Mesodermal cell (in vitro differentiated cells): Measurements from ENCODE around the gene USP15.

ENCODE experiments used
- H3K27ac ChIP-seq: 2 replicates; pipeline ENCODE4 v1.7.0; 2013; ENCODE audit warnings: mild to moderate bottlenecking, low read depth, low read length, moderate library complexity; ENCODE audit not compliant: severe bottlenecking
- H3K36me3 ChIP-seq: 2 replicates; pipeline ENCODE4 v1.7.1; 2013; ENCODE audit warnings: mild to moderate bottlenecking, low read length, moderate library complexity; ENCODE audit not compliant: control insufficient read depth, insufficient read depth
- H3K4me1 ChIP-seq: one replicate; pipeline ENCODE4 v1.7.1; 2013; ENCODE audit warnings: mild to moderate bottlenecking, low read length; ENCODE audit not compliant: insufficient read depth, control insufficient read depth, poor library complexity, severe bottlenecking
- H3K4me3 ChIP-seq: 2 replicates; pipeline ENCODE4 v1.7.0; 2013; ENCODE audit warnings: low read length, control low read depth, mild to moderate bottlenecking; ENCODE audit not compliant: insufficient read depth, poor library complexity, severe bottlenecking; ENCODE audit errors: extremely low read depth
- H3K9me3 ChIP-seq: 2 replicates; pipeline ENCODE4 v1.7.1; 2013; ENCODE audit warnings: mild to moderate bottlenecking, low read length, moderate library complexity; ENCODE audit not compliant: control insufficient read depth
- WGBS, 2 experiments: methylation state at CpG; one replicate each; pipeline ENCODE4 v1.1.5; 2013; ENCODE audit warnings: missing lambda C conversion rate in 2 of 2; ENCODE audit not compliant: insufficient coverage in 2 of 2; 5-methylcytosine and 5-hydroxymethylcytosine counted together

USP15 gene

GRCh38 chr12:62407587-62407986 lies 147.4 kb downstream of the USP15 start:
- Histone ChIP-seq H3K4me3 (no peak overlapping the region), H3K9me3 (no peaks in the 10 kb centered on the region), H3K27ac (no peak overlapping the region), H3K4me1 (no peaks in the 10 kb centered on the region), H3K36me3 (peaks cover 15% of the 10 kb centered on the region)
- no CpG with 5 or more reads among the region's 1 CpG for WGBS, 2 experiments

- 86 to 100% methylated on average over 1 of the region's 3 CpGs for WGBS, 2 experiments
- no peaks in the 10 kb centered on the region for H3K4me1 ChIP-seq
- peaks cover 8% of the 10 kb centered on the region for H3K36me3 ChIP-seq
- H3K27ac ChIP-seq, result no peak overlapping the region
- H3K9me3 ChIP-seq, result no peaks in the 10 kb centered on the region
- no peak overlapping the region for H3K4me3 ChIP-seq
Measured at GRCh38 chr12:62409068-62409467, 148.9 kb downstream of the USP15 start.

GRCh38 chr12:62414180-62414579 lies 154.0 kb downstream of the USP15 start:
- Histone ChIP-seq H3K4me3 (no peak overlapping the region), H3K36me3 (no peaks in the 10 kb centered on the region), H3K4me1 (no peaks in the 10 kb centered on the region), H3K9me3 (no peaks in the 10 kb centered on the region), H3K27ac (no peak overlapping the region)
- 87 to 100% methylated on average over 2 of the region's 2 CpGs for WGBS, 2 experiments

GRCh38 chr12:62426089-62426488 lies 165.9 kb downstream of the USP15 start:
- Histone ChIP-seq H3K9me3 (no peaks in the 10 kb centered on the region), H3K4me3 (no peak overlapping the region), H3K36me3 (no peaks in the 10 kb centered on the region), H3K27ac (no peak overlapping the region), H3K4me1 (no peaks in the 10 kb centered on the region)
- whole genome bisulfite sequencing, 2 experiments, result 86% methylated on average over 2 of the region's 3 CpGs; no CpG with 5 or more reads in 1 of the 2 experiments

GRCh38 chr12:62429457-62429856 lies 169.3 kb downstream of the USP15 start:
- Histone ChIP-seq H3K36me3 (no peaks in the 10 kb centered on the region), H3K27ac (no peak overlapping the region), H3K9me3 (no peaks in the 10 kb centered on the region), H3K4me3 (no peak overlapping the region), H3K4me1 (no peaks in the 10 kb centered on the region)

- Histone ChIP-seq H3K9me3 (no peaks in the 10 kb centered on the region), H3K4me3 (peak overlapping the region; percentile 28), H3K4me1 (no peaks in the 10 kb centered on the region), H3K27ac (no peak overlapping the region), H3K36me3 (no peaks in the 10 kb centered on the region)
- WGBS, 2 experiments, result 48 to 53% methylated on average over 5 to 8 of the region's 16 CpGs
Measured at GRCh38 chr12:62434494-62435302, 174.5 kb downstream of the USP15 start.

- Histone ChIP-seq H3K36me3 (no peaks in the 10 kb centered on the region), H3K27ac (no peak overlapping the region), H3K4me3 (peak overlapping the region; percentile 28), H3K9me3 (no peaks in the 10 kb centered on the region), H3K4me1 (no peaks in the 10 kb centered on the region)
- WGBS, 2 experiments, result 8% methylated on average over 23 to 24 of the region's 29 CpGs
Measured at GRCh38 chr12:62435303-62436163, 175.3 kb downstream of the USP15 start.

- no peaks in the 10 kb centered on the region for H3K36me3 ChIP-seq
- no peaks in the 10 kb centered on the region for H3K4me1 ChIP-seq
- H3K9me3 ChIP-seq, result peaks cover 5% of the 10 kb centered on the region
- 92 to 93% methylated on average over 7 to 12 of the region's 12 CpGs for WGBS, 2 experiments
- no peak overlapping the region for H3K27ac ChIP-seq
- no peak overlapping the region for H3K4me3 ChIP-seq
Measured at GRCh38 chr12:62436164-62436503, 175.9 kb downstream of the USP15 start.

GRCh38 chr12:62438098-62438692 lies 178.0 kb downstream of the USP15 start:
- Histone ChIP-seq H3K9me3 (peaks cover 10% of the 10 kb centered on the region), H3K4me1 (no peaks in the 10 kb centered on the region), H3K27ac (no peak overlapping the region), H3K4me3 (no peak overlapping the region), H3K36me3 (no peaks in the 10 kb centered on the region)
- 0 to 37% methylated on average over 2 to 3 of the region's 6 CpGs for WGBS, 2 experiments

- Histone ChIP-seq H3K27ac (no peak overlapping the region), H3K4me1 (no peaks in the 10 kb centered on the region), H3K9me3 (peaks cover 5% of the 10 kb centered on the region), H3K36me3 (no peaks in the 10 kb centered on the region), H3K4me3 (no peak overlapping the region)
- no CpG with 5 or more reads among the region's 2 CpGs for WGBS, 2 experiments
Measured at GRCh38 chr12:62446754-62447452, 186.7 kb downstream of the USP15 start.
